ENCODE measurements around the gene SLC1A2.

SLC1A2 gene

DNA sequence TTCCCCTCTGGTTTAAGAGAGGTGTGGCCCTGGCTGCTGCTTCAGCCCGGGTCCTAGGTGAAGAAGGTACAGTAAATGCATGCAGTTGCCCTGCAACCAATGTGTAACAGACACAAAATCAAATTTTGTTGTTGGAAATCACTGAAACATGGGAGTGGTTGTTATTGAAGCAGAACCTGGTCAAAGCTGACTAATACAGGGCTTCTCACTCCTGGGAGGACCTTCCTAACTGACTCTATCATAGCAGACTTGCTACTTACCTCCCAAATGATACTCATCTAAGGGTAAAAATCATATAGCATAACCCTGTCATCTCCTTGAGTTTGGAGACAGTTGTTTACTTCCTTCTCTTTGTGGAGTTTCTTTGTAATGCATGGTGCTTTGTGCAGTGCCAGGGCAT lies 52.6 kb downstream of the SLC1A2 start:
- H3K36me3 ChIP-seq (ENCODE audit: insufficient read depth, low read length): no peaks in the 10 kb centered on the region
- TF ChIP-seq EZH2phosphoT487 (IDR thresholded peaks at IDR 0.05; ENCODE audit: borderline replicate concordance) (no peak), CTCF (conservative IDR thresholded peaks at IDR 0.05; ENCODE audit: low read length) (no peak)

DNA sequence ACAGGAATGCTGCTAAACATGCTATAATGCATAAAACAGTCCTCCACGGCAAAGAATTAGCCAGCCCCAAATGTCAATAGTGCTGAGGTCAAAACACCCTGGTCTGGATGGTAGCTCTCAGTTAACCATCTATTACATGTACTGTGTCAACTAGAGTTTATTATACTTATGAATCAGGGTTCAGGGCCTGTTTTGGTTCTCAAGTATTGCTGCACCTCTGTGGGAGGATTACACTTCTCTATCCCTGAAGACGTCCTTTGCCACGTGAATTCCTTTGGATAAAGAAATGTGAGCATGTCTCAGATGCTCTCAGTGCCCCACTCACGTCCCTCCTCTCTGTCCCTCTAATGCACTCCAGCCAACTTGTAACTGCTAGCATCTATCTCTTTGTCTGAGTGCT lies 53.4 kb downstream of the SLC1A2 start:
- H3K9ac ChIP-seq (ENCODE audit: low read depth, low read length, poor library complexity, severe bottlenecking): no peak overlapping the region
- H3K4me3 ChIP-seq (ENCODE audit: low read length, poor library complexity, severe bottlenecking): no peak overlapping the region
- no peak overlapping the region for H2AFZ ChIP-seq (ENCODE audit: low read length)
- H3K36me3 ChIP-seq (ENCODE audit: insufficient read depth, low read length): no peaks in the 10 kb centered on the region
- H4K20me1 ChIP-seq (ENCODE audit: insufficient read depth, low read length, poor library complexity, severe bottlenecking): no peaks in the 10 kb centered on the region
- no peak for TF ChIP-seq EZH2phosphoT487 (IDR thresholded peaks at IDR 0.05; ENCODE audit: borderline replicate concordance)
- TF ChIP-seq CTCF (conservative IDR thresholded peaks at IDR 0.05; ENCODE audit: low read length): no peak
- H3K9me2 ChIP-seq (replicated peaks; ENCODE audit: low read depth, low read length): no peaks in the 10 kb centered on the region
- no peaks in the 10 kb centered on the region for H3K79me2 ChIP-seq (ENCODE audit: insufficient read depth, low read length)
- H3K4me1 ChIP-seq (ENCODE audit: insufficient read depth, low read length, poor library complexity, severe bottlenecking): no peaks in the 10 kb centered on the region
- H3F3A ChIP-seq (ENCODE audit: low read depth): no peaks in the 10 kb centered on the region
- H3K4me2 ChIP-seq (ENCODE audit: low read depth, low read length, poor library complexity, severe bottlenecking): no peak overlapping the region
- H3K27me3 ChIP-seq (ENCODE audit: insufficient read depth, low read length, poor library complexity, severe bottlenecking): no peaks in the 10 kb centered on the region
- H3K9me3 ChIP-seq (ENCODE audit: insufficient read depth, low read depth, low read length): no peaks in the 10 kb centered on the region

More for the DNA sequence above, 52.6 kb downstream of the SLC1A2 start:
- H4K20me1 ChIP-seq (ENCODE audit: insufficient read depth, low read length, poor library complexity, severe bottlenecking): no peaks in the 10 kb centered on the region
- no peaks in the 10 kb centered on the region for H3K27me3 ChIP-seq (ENCODE audit: insufficient read depth, low read length, poor library complexity, severe bottlenecking)
- no peak overlapping the region for H3K4me2 ChIP-seq (ENCODE audit: low read depth, low read length, poor library complexity, severe bottlenecking)
- no peaks in the 10 kb centered on the region for H3F3A ChIP-seq (ENCODE audit: low read depth)
- H3K79me2 ChIP-seq (ENCODE audit: insufficient read depth, low read length): no peaks in the 10 kb centered on the region
- no peaks in the 10 kb centered on the region for H3K9me2 ChIP-seq (replicated peaks; ENCODE audit: low read depth, low read length)
- no peak overlapping the region for H3K9ac ChIP-seq (ENCODE audit: low read depth, low read length, poor library complexity, severe bottlenecking)
- H3K9me3 ChIP-seq (ENCODE audit: insufficient read depth, low read depth, low read length): no peaks in the 10 kb centered on the region
- no peak overlapping the region for H2AFZ ChIP-seq (ENCODE audit: low read length)
- H3K4me1 ChIP-seq (ENCODE audit: insufficient read depth, low read length, poor library complexity, severe bottlenecking): no peaks in the 10 kb centered on the region
- H3K4me3 ChIP-seq (ENCODE audit: low read length, poor library complexity, severe bottlenecking): no peak overlapping the region

DNA sequence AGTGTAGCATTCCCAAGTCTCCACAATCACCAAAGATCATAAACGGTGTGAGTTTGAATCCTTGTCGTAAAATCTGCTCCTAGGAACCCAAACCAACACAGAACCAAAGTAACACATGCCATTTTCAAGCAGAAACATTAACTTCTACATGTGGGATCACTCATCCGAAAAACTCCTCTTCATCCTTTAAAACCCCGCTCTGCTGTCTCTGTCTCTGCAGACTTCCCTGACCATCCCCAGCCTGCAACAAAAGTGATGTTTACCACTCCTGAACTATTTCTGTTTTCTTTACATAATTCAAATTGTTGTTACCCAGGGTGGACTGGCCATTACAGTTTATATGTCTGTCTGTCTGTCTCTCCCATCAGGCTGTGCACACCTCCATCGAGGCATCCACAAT lies 54.0 kb downstream of the SLC1A2 start:
- TF ChIP-seq EZH2phosphoT487 (IDR thresholded peaks at IDR 0.05; ENCODE audit: borderline replicate concordance): no peak
- TF ChIP-seq CTCF (conservative IDR thresholded peaks at IDR 0.05; ENCODE audit: low read length): no peak
- Histone ChIP-seq H4K20me1 (ENCODE audit: insufficient read depth, low read length, poor library complexity, severe bottlenecking) (no peaks in the 10 kb centered on the region), H3K9me2 (replicated peaks; ENCODE audit: low read depth, low read length) (no peaks in the 10 kb centered on the region), H3K4me1 (ENCODE audit: insufficient read depth, low read length, poor library complexity, severe bottlenecking) (no peaks in the 10 kb centered on the region), H3K27me3 (ENCODE audit: insufficient read depth, low read length, poor library complexity, severe bottlenecking) (no peaks in the 10 kb centered on the region), H3F3A (ENCODE audit: low read depth) (no peaks in the 10 kb centered on the region), H3K36me3 (ENCODE audit: insufficient read depth, low read length) (no peaks in the 10 kb centered on the region), H3K9me3 (ENCODE audit: insufficient read depth, low read depth, low read length) (no peaks in the 10 kb centered on the region), H3K9ac (ENCODE audit: low read depth, low read length, poor library complexity, severe bottlenecking) (no peak overlapping the region), H3K4me2 (ENCODE audit: low read depth, low read length, poor library complexity, severe bottlenecking) (no peak overlapping the region), H3K79me2 (ENCODE audit: insufficient read depth, low read length) (no peaks in the 10 kb centered on the region), H2AFZ (ENCODE audit: low read length) (no peak overlapping the region), H3K4me3 (ENCODE audit: low read length, poor library complexity, severe bottlenecking) (no peak overlapping the region)

Data from Loucy (cell line).